ENCODE measurements around the gene COG1. TPM values are rescaled to one million over a fixed set of nuclear protein-coding genes. Genes with fewer than 3 reads are reported as not detected.

The COG1 gene
- polyA plus RNA-seq, 3 donors, result 5.1 to 24.4 (median 8.0) TPM

DNA sequence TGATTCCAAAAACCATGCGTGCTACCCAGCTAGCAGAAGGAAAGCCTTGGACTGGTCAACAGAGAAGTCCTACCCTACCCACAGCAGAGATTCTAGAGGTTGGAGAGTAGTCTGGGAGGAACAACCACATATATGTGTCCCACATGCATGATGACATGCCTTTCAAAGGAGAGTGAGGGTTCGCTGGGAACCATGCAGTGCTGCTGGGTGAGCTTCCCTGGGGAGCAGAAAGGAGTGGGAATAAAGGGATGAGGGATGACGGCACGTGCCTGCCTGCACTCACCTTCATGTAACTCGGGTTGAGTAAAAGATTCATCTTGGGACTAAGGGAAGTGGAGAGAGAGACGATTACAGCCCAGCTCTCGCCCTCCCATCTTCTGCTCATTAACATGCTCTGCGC lies 59.0 kb downstream of the COG1 start:
- no peaks in the 10 kb centered on the region for H3K4me1 ChIP-seq (ENCODE audit: control insufficient read depth in 1 of 2, insufficient read depth in 2 of 2, low read length in 2 of 2)
- Mint-ChIP-seq H3K4me1 (peaks cover 3% of the 10 kb centered on the region), H3K36me3 (peaks cover 10 to 17% of the 10 kb centered on the region in 2 donors), H3K27ac (peak overlapping the region in 1 of 7 donors; percentile 25), H3K27me3 (ENCODE audit: low read depth in 3 of 3) (peaks cover 0 to 6% (median 0%) of the 10 kb centered on the region in 3 donors), H3K9me3 (no peaks in the 10 kb centered on the region), H3K4me3 (no peak overlapping the region)
- no peaks in the 10 kb centered on the region for H4K20me1 ChIP-seq (ENCODE audit: insufficient read depth, low read length)
- no peaks in the 10 kb centered on the region for H3K9me3 ChIP-seq (replicated peaks in 1 of 2; ENCODE audit: control insufficient read depth in 1 of 2, insufficient read depth in 1 of 2, low read length in 2 of 2)
- no peak overlapping the region for H3K9ac ChIP-seq (ENCODE audit: insufficient read depth, low read length, poor library complexity, severe bottlenecking)
- H3K79me2 ChIP-seq (ENCODE audit: insufficient read depth, low read length), result no peaks in the 10 kb centered on the region
- H3K4me3 ChIP-seq (replicated peaks in 1 of 3; ENCODE audit: low read depth in 2 of 3, low read length in 3 of 3), result no peak overlapping the region
- 83% methylated on average over 1 of the region's 8 CpGs for WGBS (ENCODE audit: insufficient coverage)
- intact Hi-C loops (cut with micrococcal nuclease), result no loop called here
- H3K27me3 ChIP-seq (ENCODE audit: control insufficient read depth in 2 of 2, insufficient read depth in 2 of 2, low read length in 2 of 2), result no peaks in the 10 kb centered on the region
- no peak overlapping the region for H2AFZ ChIP-seq (ENCODE audit: insufficient read depth, low read depth, low read length, poor library complexity, severe bottlenecking)
- no peak overlapping the region for H3K27ac ChIP-seq (ENCODE audit: low read depth in 1 of 2, low read length in 2 of 2)
- TF ChIP-seq CTCF (IDR thresholded peaks at IDR 0.05), result no peak
- no peak for DNase-seq
- H3K4me2 ChIP-seq (replicated peaks; ENCODE audit: extremely low read depth, low read length, poor library complexity, severe bottlenecking), result no peak overlapping the region
- peaks cover 0 to 25% of the 10 kb centered on the region in 2 donors for H3K36me3 ChIP-seq (replicated peaks in 1 of 2; ENCODE audit: control insufficient read depth in 1 of 2, insufficient read depth in 2 of 2, low read length in 2 of 2)

- no peaks in the 10 kb centered on the region for H4K20me1 ChIP-seq (ENCODE audit: insufficient read depth, low read length)
- Mint-ChIP-seq H3K9me3 (no peaks in the 10 kb centered on the region), H3K4me1 (peaks cover 3% of the 10 kb centered on the region), H3K36me3 (no peaks in the 10 kb centered on the region), H3K27me3 (ENCODE audit: low read depth in 3 of 3) (peaks cover 1 to 7% (median 2%) of the 10 kb centered on the region in 3 donors), H3K4me3 (no peak overlapping the region), H3K27ac (peak overlapping the region in 1 of 7 donors; percentile 63)
- H3K9me3 ChIP-seq (replicated peaks in 1 of 2; ENCODE audit: control insufficient read depth in 1 of 2, insufficient read depth in 1 of 2, low read length in 2 of 2), result no peaks in the 10 kb centered on the region
- 9% methylated on average over 6 of the region's 8 CpGs for WGBS (ENCODE audit: insufficient coverage)
- H3K36me3 ChIP-seq (replicated peaks in 1 of 2; ENCODE audit: control insufficient read depth in 1 of 2, insufficient read depth in 2 of 2, low read length in 2 of 2), result no peaks in the 10 kb centered on the region
- intact Hi-C loops (cut with micrococcal nuclease), result loop anchor here (1.0 kb wide), 2 partner anchors 113 to 114 kb away; no protein-coding TSS in a partner anchor
- peak; percentile 99 for TF ChIP-seq CTCF (IDR thresholded peaks at IDR 0.05)
- H2AFZ ChIP-seq (ENCODE audit: insufficient read depth, low read depth, low read length, poor library complexity, severe bottlenecking), result no peak overlapping the region
- H3K9ac ChIP-seq (ENCODE audit: insufficient read depth, low read length, poor library complexity, severe bottlenecking), result no peak overlapping the region
- H3K27ac ChIP-seq (ENCODE audit: low read depth in 1 of 2, low read length in 2 of 2), result no peak overlapping the region
- no peak overlapping the region for H3K4me3 ChIP-seq (replicated peaks in 1 of 3; ENCODE audit: low read depth in 2 of 3, low read length in 3 of 3)
- H3K4me2 ChIP-seq (replicated peaks; ENCODE audit: extremely low read depth, low read length, poor library complexity, severe bottlenecking), result no peak overlapping the region
- H3K27me3 ChIP-seq (ENCODE audit: control insufficient read depth in 2 of 2, insufficient read depth in 2 of 2, low read length in 2 of 2), result no peaks in the 10 kb centered on the region
- no peaks in the 10 kb centered on the region for H3K4me1 ChIP-seq (ENCODE audit: control insufficient read depth in 1 of 2, insufficient read depth in 2 of 2, low read length in 2 of 2)
- no peaks in the 10 kb centered on the region for H3K79me2 ChIP-seq (ENCODE audit: insufficient read depth, low read length)
- DNase-seq, result peak; percentile 34 to 51 (median 51)
Observed at GRCh38 chr17:73255671-73256181, 62.9 kb downstream of the COG1 start.
